Neural cell (in vitro differentiated cells): ENCODE data around the gene TMEM50B. TPM values are rescaled to one million over a fixed set of nuclear protein-coding genes. Genes with fewer than 3 reads are reported as not detected.

Source experiments
- H2AFZ ChIP-seq: fragments of 200-600, 300-800 bp; sonication (generic), shearing (Covaris generic); 2 replicates; pipeline ENCODE4 v1.6.0; 2014; ENCODE audit warnings: low read depth, mild to moderate bottlenecking, antibody characterized with exemption, low read length, moderate library complexity
- H3F3A ChIP-seq: fragments of 200-600 bp; shearing (Covaris generic); 2 replicates; pipeline ENCODE4 v1.6.1; 2016; ENCODE audit warnings: mild to moderate bottlenecking, moderate library complexity, mixed read lengths, antibody characterized with exemption, low read length; ENCODE audit not compliant: insufficient read depth, poor library complexity, severe bottlenecking
- H3K27ac ChIP-seq: fragments of 200-600, 300-800 bp; sonication (generic), shearing (Covaris generic); 2 replicates; pipeline ENCODE4 v1.5.1; 2014; ENCODE audit warnings: mild to moderate bottlenecking, low read length, moderate library complexity
- H3K27me3 ChIP-seq: fragments of 300-800, 200-600 bp; sonication (generic), shearing (Covaris generic); 2 replicates; pipeline ENCODE4 v1.6.0; 2014; ENCODE audit warnings: mild to moderate bottlenecking, low read depth, low read length, moderate library complexity; ENCODE audit not compliant: insufficient read depth
- H3K36me3 ChIP-seq: fragments of 300-800, 200-600 bp; sonication (generic), shearing (Covaris generic); 2 replicates; pipeline ENCODE4 v1.5.1; 2014; ENCODE audit warnings: mild to moderate bottlenecking, antibody characterized with exemption, low read length, moderate library complexity; ENCODE audit not compliant: insufficient read depth
- H3K4me2 ChIP-seq: fragments of 300-800, 200-600 bp; sonication (generic), shearing (Covaris generic); 2 replicates; pipeline ENCODE4 v1.6.0; 2014; ENCODE audit warnings: mild to moderate bottlenecking, low read length
- H3K4me3 ChIP-seq: fragments of 300-800, 200-600 bp; sonication (generic), shearing (Covaris generic); 2 replicates; pipeline ENCODE4 v1.5.1; 2014; ENCODE audit warnings: mild to moderate bottlenecking, low read length, moderate library complexity
- H3K79me2 ChIP-seq: fragments of 200-600 bp; shearing (Covaris generic); replicated peaks from 2 replicates; pipeline ENCODE4 v1.6.0; 2014; ENCODE audit warnings: mild to moderate bottlenecking, low read length, moderate library complexity; ENCODE audit not compliant: insufficient read depth
- H3K9ac ChIP-seq: fragments of 300-800, 200-600 bp; sonication (generic), shearing (Covaris generic); 2 replicates; pipeline ENCODE4 v1.6.1; 2016; ENCODE audit warnings: mild to moderate bottlenecking, low read length, mixed read lengths
- H3K9me2 ChIP-seq: fragments of 200-600 bp; shearing (Covaris generic); 2 replicates; pipeline ENCODE4 v1.6.1; 2016; ENCODE audit warnings: mild to moderate bottlenecking, low read length, mixed read lengths; ENCODE audit not compliant: insufficient read depth
- H3K9me3 ChIP-seq: fragments of 200-600, 300-800 bp; sonication (generic), shearing (Covaris generic); 2 replicates; pipeline ENCODE4 v1.6.1; 2016; ENCODE audit warnings: mild to moderate bottlenecking, mixed run types, low read length, moderate library complexity, mixed read lengths
- H4K20me1 ChIP-seq: fragments of 200-600 bp; shearing (Covaris generic); 2 replicates; pipeline ENCODE4 v1.6.1; 2016; ENCODE audit warnings: mild to moderate bottlenecking, mixed run types; ENCODE audit not compliant: insufficient read depth
- CTCF ChIP-seq: fragments of 450-650 bp; IDR thresholded peaks from 2 replicates; pipeline ENCODE4 v1.5.1; 2014; ENCODE audit warnings: antibody characterized with exemption, mild to moderate bottlenecking, moderate library complexity; ENCODE audit not compliant: poor library complexity, severe bottlenecking
- EP300 ChIP-seq: fragments of 450-650 bp; conservative IDR thresholded peaks from 2 replicates; pipeline ENCODE4 v1.6.1; 2014; ENCODE audit warnings: antibody characterized with exemption, mild to moderate bottlenecking, moderate library complexity; ENCODE audit not compliant: poor library complexity, severe bottlenecking
- EZH2 ChIP-seq: fragments of 200-600, 300-800 bp; shearing (Covaris generic), sonication (generic); IDR thresholded peaks from 2 replicates; pipeline ENCODE4 v1.6.1; 2014; ENCODE audit warnings: antibody characterized with exemption, low read length, borderline replicate concordance, mild to moderate bottlenecking; ENCODE audit not compliant: insufficient read depth, poor library complexity, severe bottlenecking
- MXI1 ChIP-seq: fragments of 450-650 bp; conservative IDR thresholded peaks from 2 replicates; pipeline ENCODE4 v1.6.1; 2014; ENCODE audit warnings: antibody characterized with exemption, mild to moderate bottlenecking; ENCODE audit not compliant: poor library complexity, severe bottlenecking
- POLR2AphosphoS5 ChIP-seq: IDR thresholded peaks from 2 replicates; pipeline ENCODE4 v1.6.1; 2012
- RAD21 ChIP-seq: fragments of 450-650 bp; conservative IDR thresholded peaks from 2 replicates; pipeline ENCODE4 v1.6.1; 2014; ENCODE audit warnings: antibody characterized with exemption, mild to moderate bottlenecking, moderate library complexity
- REST ChIP-seq: IDR thresholded peaks from 2 replicates; pipeline ENCODE4 v1.6.1; 2012; ENCODE audit warnings: borderline replicate concordance
- SMC3 ChIP-seq: fragments of 450-650 bp; conservative IDR thresholded peaks from 2 replicates; pipeline ENCODE4 v1.6.1; 2014; ENCODE audit warnings: antibody characterized with exemption, mild to moderate bottlenecking, moderate library complexity; ENCODE audit not compliant: poor library complexity
- TAF1 ChIP-seq: IDR thresholded peaks from 2 replicates; pipeline ENCODE4 v1.6.1; 2012; ENCODE audit warnings: low read depth
- polyA plus RNA-seq: library from polyadenylated mRNA; depleted of rRNA; stranded (reverse); fragments of >200 nt; gene quantifications from 2 replicates; pipeline ENCODE4 v1.2.3, GENCODE V29; 2014

The TMEM50B gene
- polyA plus RNA-seq, 1 donor from 2014 or later = 69.4 TPM

GRCh38 chr21:33522297-33522952 lies 42.7 kb upstream of the TMEM50B start:
- no peaks in the 10 kb centered on the region for H3K79me2 ChIP-seq
- no peak overlapping the region for H3K4me3 ChIP-seq
- H4K20me1 ChIP-seq = no peaks in the 10 kb centered on the region
- TF ChIP-seq CTCF (no peak), POLR2AphosphoS5 (no peak), SMC3 (no peak), EZH2 (no peak), REST (no peak), RAD21 (no peak), EP300 (no peak), MXI1 (no peak), TAF1 (no peak)
- no peaks in the 10 kb centered on the region for H3K36me3 ChIP-seq
- H3K9me2 ChIP-seq = no peaks in the 10 kb centered on the region
- H3K4me2 ChIP-seq = no peak overlapping the region
- no peaks in the 10 kb centered on the region for H3F3A ChIP-seq
- no peaks in the 10 kb centered on the region for H3K27me3 ChIP-seq
- no peak overlapping the region for H3K9ac ChIP-seq
- no peaks in the 10 kb centered on the region for H3K9me3 ChIP-seq
- H3K27ac ChIP-seq = no peak overlapping the region
- no peak overlapping the region for H2AFZ ChIP-seq

GRCh38 chr21:33518899-33519298 lies 39.1 kb upstream of the TMEM50B start:
- Histone ChIP-seq H3K4me2 (no peak overlapping the region), H3K27ac (no peak overlapping the region), H3K9ac (no peak overlapping the region), H3K36me3 (no peaks in the 10 kb centered on the region), H3K9me3 (no peaks in the 10 kb centered on the region), H2AFZ (no peak overlapping the region), H3K27me3 (no peaks in the 10 kb centered on the region), H3K4me3 (no peak overlapping the region), H4K20me1 (no peaks in the 10 kb centered on the region), H3K79me2 (no peaks in the 10 kb centered on the region), H3F3A (no peaks in the 10 kb centered on the region), H3K9me2 (no peaks in the 10 kb centered on the region)
- no peak for TF ChIP-seq MXI1
- TF ChIP-seq TAF1 = no peak
- TF ChIP-seq CTCF = no peak
- no peak for TF ChIP-seq POLR2AphosphoS5
- TF ChIP-seq RAD21 = no peak
